Muscle of arm (tissue), 12 donors: ENCODE data around the gene COX7C. TPM values are rescaled to one million over a fixed set of nuclear protein-coding genes. Genes with fewer than 3 reads are reported as not detected.
"Not testable (repeated sequence)": the region's sequence is repeated elsewhere in the genome, so short reads cannot be mapped to it uniquely, and the experiment has no call there.

Source experiments
- DNase-seq: peaks from one replicate; pipeline ENCODE4 v3.0.0-alpha.2; 2013
- polyA plus RNA-seq, 12 donors: library from polyadenylated mRNA; unstranded; fragments of 120-200 nt; gene quantifications; one replicate each; pipeline ENCODE4 v1.2.1, GENCODE V29; 2013; ENCODE audit not compliant: insufficient read length in 12 of 12

Gene COX7C
- polyA plus RNA-seq, 12 donors: 347 to 946 (median 856) TPM; not detected in 1

DNA sequence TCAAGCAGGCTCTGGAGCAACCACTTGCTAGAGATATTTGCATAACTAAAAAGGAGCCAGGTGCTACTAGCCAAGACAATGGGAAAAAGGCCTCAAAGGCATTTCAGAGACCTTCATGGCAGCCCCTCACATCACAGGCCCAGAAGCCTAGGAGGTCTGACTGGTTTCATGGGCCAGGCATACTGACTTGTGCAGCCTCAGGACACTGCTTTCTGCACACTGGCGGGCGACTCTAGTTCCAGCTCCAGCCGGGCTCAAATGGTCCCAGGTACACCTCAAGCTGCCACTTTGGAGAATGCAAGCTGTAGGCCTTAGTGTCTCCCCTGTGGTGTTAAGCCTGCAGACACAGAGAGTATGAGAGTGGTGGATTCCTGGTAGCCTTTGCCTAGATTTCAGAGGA lies 27.1 kb downstream of the COX7C start:
- DNase-seq: no peak

- DNase-seq: no peak
Observed at GRCh38 chr5:86645885-86646284, 28.1 kb downstream of the COX7C start.

GRCh38 chr5:86646671-86647070 lies 28.9 kb downstream of the COX7C start:
- no peak for DNase-seq

DNA sequence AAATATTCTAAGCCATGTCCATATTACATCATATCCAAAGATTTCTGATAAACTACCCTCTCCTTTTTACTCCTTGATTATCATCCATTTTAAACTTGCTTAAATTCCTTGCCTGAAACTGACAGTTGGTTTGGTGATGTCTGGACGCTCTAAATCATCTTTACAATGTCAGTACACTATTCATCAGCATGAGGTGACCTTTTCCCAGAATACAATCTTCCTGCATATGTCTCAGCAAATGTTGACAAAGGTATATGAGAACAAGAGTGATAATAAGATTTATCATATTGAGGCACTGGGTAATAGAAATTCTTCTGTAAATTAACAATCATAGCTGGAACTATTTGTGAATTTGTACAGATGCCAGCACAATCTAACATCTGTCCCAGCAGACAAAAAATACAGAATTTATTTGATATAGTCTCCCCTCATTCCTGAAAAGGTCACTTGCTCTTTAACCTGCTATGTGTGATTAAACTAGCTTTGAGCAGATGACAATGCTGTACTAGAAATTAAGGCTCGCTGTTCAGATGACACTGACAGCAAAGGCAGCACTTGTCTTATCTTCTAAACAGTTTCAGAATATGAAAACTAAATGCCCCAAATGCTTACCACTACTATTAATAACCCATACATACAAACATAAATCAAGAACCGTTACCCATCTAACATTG lies 32.2 kb downstream of the COX7C start:
- no peak for DNase-seq

DNA sequence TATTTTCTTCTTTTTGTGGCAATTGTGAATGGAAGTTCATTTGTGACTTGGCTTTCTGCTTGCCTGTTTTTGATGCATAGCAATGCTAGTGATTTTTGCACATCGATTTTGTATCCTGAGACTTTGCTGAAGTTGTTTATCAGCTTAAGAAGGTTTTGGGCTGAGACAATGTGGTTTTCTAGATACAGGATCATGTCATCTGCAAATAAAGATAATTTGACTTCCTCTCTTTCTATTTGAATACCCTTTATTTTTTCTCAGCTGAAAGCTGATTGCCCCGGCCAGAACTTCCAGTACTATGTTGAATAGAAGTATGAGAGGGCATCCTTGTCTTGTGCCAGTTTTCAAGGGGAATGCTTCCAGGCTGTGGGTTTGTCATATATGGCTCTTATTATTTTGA lies 43.0 kb downstream of the COX7C start:
- not testable (repeated sequence) for DNase-seq

DNA sequence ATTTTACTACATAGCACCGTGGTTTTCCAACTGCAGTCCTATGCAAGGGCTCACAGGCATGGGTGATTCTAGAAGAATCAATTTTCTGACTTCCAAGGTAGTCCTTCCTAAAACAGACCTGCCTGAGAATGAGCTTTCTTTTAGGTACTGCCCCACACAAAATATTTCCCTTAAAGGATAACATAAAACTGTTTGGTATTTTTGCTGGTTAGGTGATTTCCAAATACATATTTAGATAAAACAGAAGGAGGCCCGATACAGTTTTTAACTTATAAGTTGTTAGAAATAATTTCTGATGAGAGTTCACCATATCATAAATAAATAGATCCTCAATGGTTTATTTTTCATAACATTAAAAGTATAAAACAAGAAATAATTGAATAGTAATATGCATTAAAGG lies 46.4 kb downstream of the COX7C start:
- DNase-seq: no peak

DNA sequence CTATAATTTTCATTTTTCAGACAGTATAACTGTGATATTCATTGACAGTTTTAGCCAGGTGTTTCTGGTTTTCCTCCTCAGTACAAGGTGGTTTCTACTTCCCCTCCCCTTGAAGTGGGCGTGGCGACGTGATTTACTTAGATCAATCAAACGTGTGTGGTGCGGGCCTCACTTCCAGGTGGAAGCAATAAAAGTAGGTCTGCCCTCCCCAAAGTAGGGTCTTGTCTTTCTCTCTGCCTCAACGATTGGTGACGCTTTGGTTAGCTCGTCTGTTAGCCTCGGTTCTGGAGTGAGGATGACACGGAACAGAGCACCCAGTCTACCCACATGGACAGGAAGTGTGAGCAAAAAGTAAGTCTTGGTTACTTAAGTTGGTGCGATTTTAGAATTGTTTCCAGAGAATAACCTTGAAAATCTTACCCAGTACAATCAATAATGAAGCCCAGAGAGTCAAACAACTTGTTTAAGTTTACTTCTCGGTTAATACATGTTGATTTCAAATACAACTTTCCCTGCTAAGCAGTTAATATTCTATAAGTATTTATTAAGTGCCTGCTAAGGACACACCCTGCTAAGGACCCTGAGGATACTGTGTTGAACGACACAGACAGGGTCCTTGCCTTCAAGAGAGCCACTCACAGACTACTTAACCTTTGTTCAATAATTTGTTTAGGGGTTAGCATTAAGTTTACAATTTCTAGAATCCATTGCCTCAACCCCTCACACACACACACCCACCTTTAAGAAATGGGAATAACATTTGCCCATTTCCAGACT lies 48.4 kb downstream of the COX7C start:
- no peak for DNase-seq

DNA sequence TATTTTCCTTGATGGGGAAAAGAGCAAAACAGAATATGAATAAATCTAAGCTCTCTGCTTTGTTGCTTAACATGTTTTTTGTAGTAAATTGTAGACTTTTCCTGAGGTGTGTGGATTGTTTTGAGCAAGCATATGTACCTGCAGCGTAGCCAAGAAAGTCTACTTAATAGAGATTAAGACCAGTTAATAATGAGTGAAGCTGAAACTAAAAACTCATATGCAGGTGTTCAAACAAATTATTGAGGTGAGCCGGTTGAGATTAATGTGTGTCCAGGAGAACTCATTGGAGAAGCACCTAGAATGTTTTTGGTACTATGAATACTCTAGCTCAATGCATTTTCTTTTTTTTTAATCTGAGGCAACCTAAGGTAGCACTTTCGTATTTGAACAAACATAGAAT lies 49.2 kb downstream of the COX7C start:
- no peak for DNase-seq
